ENCODE data around the gene KIF16B. TPM values are rescaled to one million over a fixed set of nuclear protein-coding genes. Genes with fewer than 3 reads are reported as not detected.

KIF16B gene
- total RNA-seq, 1 experiment from 2014 or later = 7.0 TPM

DNA sequence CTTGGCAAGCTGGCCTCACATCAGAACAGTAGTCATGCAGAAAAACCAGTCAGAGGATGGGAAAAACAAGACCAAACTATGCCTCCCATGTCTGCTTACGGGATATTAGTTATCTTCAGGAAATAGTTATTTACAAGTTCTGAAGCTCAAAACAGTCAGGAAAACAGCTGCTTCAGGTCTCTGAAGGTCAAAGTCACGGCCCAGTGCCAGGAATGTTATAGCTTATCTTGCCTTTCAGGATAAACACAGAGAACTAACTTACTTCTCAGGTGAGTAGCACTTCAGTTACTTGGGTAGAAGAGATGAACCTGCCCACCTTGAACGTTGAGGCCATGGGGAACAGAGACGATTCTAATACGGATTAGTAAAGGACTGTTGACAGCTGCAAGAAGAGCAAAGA, 310.7 kb downstream of the KIF16B start (continued):
- TF ChIP-seq, protein P1, sequence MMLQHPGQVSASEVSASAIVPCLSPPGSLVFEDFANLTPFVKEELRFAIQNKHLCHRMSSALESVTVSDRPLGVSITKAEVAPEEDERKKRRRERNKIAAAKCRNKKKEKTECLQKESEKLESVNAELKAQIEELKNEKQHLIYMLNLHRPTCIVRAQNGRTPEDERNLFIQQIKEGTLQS (IDR thresholded peaks at IDR 0.05) = no peak

DNA sequence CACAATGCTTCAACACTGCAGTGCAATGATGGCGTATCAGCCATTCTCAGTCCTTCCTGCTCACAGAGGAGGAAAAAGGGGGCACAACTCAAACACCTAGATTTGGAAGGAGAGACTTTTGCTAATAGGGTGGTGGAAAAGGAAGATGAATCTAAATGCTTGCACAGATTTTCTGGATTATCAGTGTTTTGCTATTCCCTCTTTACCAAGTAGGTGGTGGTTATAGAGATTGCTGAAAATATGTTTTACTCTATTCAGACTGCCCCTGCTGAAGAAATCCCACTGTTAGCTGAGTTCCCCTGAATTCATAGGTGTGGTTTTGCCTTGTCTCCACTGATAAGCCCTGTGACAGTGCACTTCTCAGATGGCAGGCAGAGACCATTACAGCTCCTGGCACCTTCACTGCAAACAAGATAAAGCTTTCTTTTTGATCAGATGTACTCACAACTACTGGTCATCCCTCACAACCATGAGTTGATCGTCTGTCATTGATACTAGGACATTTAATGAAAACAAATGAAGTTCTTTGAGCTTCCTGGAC, 311.4 kb downstream of the KIF16B start:
- no peaks in the 10 kb centered on the region for H3K36me3 ChIP-seq (ENCODE audit: control insufficient read depth in 1 of 2, insufficient read depth in 2 of 2, low read length in 2 of 2)
- TF ChIP-seq POLR2AphosphoS5 (IDR thresholded peaks at IDR 0.05; ENCODE audit: low read depth, low read length) (no peak), ZFX (IDR thresholded peaks at IDR 0.05) (no peak), ELF1 (IDR thresholded peaks at IDR 0.05; ENCODE audit: borderline replicate concordance, low read depth) (no peak), TCF7L2 (IDR thresholded peaks at IDR 0.05; ENCODE audit: borderline replicate concordance, extremely low read depth, insufficient read depth, insufficient read length) (no peak), CBX3 (IDR thresholded peaks at IDR 0.05; ENCODE audit: low read depth) (no peak), ZNF274 (IDR thresholded peaks at IDR 0.05; ENCODE audit: low read depth, low read length) (no peak)
- TF ChIP-seq, protein P2, sequence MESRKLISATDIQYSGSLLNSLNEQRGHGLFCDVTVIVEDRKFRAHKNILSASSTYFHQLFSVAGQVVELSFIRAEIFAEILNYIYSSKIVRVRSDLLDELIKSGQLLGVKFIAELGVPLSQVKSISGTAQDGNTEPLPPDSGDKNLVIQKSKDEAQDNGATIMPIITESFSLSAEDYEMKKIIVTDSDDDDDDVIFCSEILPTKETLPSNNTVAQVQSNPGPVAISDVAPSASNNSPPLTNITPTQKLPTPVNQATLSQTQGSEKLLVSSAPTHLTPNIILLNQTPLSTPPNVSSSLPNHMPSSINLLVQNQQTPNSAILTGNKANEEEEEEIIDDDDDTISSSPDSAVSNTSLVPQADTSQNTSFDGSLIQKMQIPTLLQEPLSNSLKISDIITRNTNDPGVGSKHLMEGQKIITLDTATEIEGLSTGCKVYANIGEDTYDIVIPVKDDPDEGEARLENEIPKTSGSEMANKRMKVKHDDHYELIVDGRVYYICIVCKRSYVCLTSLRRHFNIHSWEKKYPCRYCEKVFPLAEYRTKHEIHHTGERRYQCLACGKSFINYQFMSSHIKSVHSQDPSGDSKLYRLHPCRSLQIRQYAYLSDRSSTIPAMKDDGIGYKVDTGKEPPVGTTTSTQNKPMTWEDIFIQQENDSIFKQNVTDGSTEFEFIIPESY (IDR thresholded peaks at IDR 0.05; ENCODE audit: extremely low read depth, insufficient replicate concordance, low read length) = no peak
- no peak overlapping the region for H2AFZ ChIP-seq (ENCODE audit: low read depth, low read length, poor library complexity, severe bottlenecking)
- POLR2A ChIA-PET = no interaction called here
- H3K4me3 ChIP-seq (replicated peaks in 1 of 2; ENCODE audit: low read depth in 1 of 2, low read length in 2 of 2) = no peak overlapping the region
- DNase-seq (ENCODE audit: low read depth, low spot score) (no peak), ATAC-seq (no peak)
- H3K9ac ChIP-seq (ENCODE audit: low read length) = no peak overlapping the region
- RAD21 ChIA-PET (ENCODE audit: low non-redundant PET in 1 of 2, low total read pairs in 2 of 2, uncharacterized antibody in 2 of 2, unreplicated experiment in 2 of 2) = no interaction called here
- no peaks in the 10 kb centered on the region for H3K4me1 ChIP-seq (ENCODE audit: control insufficient read depth in 1 of 2, insufficient read depth in 2 of 2, low read length in 2 of 2)
- H3K9me3 ChIP-seq (ENCODE audit: control insufficient read depth in 1 of 2, insufficient read depth in 1 of 2, low read depth in 1 of 2, low read length in 2 of 2) = no peaks in the 10 kb centered on the region
- intact Hi-C loops (cut with micrococcal nuclease) = loop anchor here (10.0 kb wide), 1 partner anchor 163 kb away; no protein-coding TSS in a partner anchor
- H3K27me3 ChIP-seq (ENCODE audit: insufficient read depth, low read length) = peaks cover 6% of the 10 kb centered on the region; the same call in 1 of the 2 replicates
- CTCF ChIA-PET = no interaction called here
- no peaks in the 10 kb centered on the region for H3K9me2 ChIP-seq (ENCODE audit: insufficient read depth)
- H3K4me2 ChIP-seq (ENCODE audit: low read length) = no peak overlapping the region
- H4K20me1 ChIP-seq (ENCODE audit: insufficient read depth) = no peaks in the 10 kb centered on the region
- no peaks in the 10 kb centered on the region for H3K79me2 ChIP-seq (ENCODE audit: insufficient read depth, low read length)
- no TSS peak for BruUV-seq (replicated peaks)
- H3K27ac ChIP-seq (ENCODE audit: low read depth, low read length) = no peak overlapping the region
